ENCODE measurements around the gene ZG16.

ZG16 gene

DNA sequence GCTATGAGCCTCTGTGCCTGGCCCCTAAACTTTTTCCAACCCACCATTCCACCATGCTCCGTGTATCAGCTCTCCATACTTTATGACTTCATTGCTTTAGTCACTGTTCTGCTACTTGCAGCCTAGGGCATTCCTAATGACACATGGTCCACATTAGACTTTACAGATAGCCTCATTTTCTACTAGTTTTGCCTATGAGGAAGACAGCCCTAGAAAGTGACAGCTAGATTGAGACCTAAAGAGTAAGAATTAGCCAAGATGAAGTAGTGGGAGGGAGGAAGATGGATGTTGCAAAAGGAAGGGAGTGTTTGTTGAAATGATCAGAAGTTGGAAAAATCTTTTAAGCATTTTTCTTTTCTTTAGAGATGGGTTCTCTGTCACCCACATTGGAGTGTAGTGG lies 43.3 kb upstream of the ZG16 start:
- H3K27ac ChIP-seq (ENCODE audit: low read length), result no peak overlapping the region
- TF ChIP-seq, protein P1, sequence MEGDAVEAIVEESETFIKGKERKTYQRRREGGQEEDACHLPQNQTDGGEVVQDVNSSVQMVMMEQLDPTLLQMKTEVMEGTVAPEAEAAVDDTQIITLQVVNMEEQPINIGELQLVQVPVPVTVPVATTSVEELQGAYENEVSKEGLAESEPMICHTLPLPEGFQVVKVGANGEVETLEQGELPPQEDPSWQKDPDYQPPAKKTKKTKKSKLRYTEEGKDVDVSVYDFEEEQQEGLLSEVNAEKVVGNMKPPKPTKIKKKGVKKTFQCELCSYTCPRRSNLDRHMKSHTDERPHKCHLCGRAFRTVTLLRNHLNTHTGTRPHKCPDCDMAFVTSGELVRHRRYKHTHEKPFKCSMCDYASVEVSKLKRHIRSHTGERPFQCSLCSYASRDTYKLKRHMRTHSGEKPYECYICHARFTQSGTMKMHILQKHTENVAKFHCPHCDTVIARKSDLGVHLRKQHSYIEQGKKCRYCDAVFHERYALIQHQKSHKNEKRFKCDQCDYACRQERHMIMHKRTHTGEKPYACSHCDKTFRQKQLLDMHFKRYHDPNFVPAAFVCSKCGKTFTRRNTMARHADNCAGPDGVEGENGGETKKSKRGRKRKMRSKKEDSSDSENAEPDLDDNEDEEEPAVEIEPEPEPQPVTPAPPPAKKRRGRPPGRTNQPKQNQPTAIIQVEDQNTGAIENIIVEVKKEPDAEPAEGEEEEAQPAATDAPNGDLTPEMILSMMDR (IDR thresholded peaks at IDR 0.05; ENCODE audit: low read depth, low read length), result no peak
- peaks cover 35% of the 10 kb centered on the region for H3K4me1 ChIP-seq (ENCODE audit: low read length)

DNA sequence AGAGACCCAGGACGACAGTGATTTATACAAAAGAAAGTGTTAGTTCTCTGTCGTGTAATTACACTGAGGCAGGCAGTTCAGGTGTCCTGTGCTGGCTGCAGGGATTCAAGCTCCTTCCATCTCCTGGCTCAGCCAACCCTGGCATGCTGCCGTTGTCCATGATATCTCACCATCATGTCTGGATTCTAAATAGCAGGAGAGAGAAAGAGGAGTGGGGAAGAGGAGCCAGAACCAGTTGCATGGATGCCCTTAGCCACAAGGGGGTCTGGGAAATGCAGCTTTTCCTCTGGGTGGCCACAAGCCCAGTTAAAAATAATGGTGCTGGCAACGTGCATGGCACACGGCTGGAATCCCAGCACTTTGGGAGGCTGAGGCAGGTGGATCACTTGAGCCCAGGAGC lies 41.9 kb upstream of the ZG16 start:
- Histone ChIP-seq H3K9me3 (ENCODE audit: insufficient read depth, low read length) (no peaks in the 10 kb centered on the region), H3K4me2 (ENCODE audit: low read length) (no peak overlapping the region), H3K27ac (ENCODE audit: low read length) (no peak overlapping the region), H2AFZ (ENCODE audit: low read depth, low read length) (no peak overlapping the region), H3K9ac (ENCODE audit: low read length) (no peak overlapping the region), H3K4me3 (ENCODE audit: low read length) (no peak overlapping the region), H3K4me1 (ENCODE audit: low read length) (peaks cover 29% of the 10 kb centered on the region), H3K27me3 (ENCODE audit: low read depth, low read length) (no peaks in the 10 kb centered on the region), H3K36me3 (replicated peaks; ENCODE audit: low read depth, low read length) (no peaks in the 10 kb centered on the region), H4K20me1 (ENCODE audit: insufficient read depth, low read length) (no peaks in the 10 kb centered on the region), H3K79me2 (ENCODE audit: low read length) (no peaks in the 10 kb centered on the region)
- TF ChIP-seq EZH2phosphoT487 (IDR thresholded peaks at IDR 0.05; ENCODE audit: low read depth), result no peak
- TF ChIP-seq, protein P1 (IDR thresholded peaks at IDR 0.05; ENCODE audit: low read depth, low read length), result no peak

More for the DNA sequence above, 43.3 kb upstream of the ZG16 start:
- Histone ChIP-seq H3K9ac (ENCODE audit: low read length) (no peak overlapping the region), H3K4me3 (ENCODE audit: low read length) (no peak overlapping the region), H3K79me2 (ENCODE audit: low read length) (no peaks in the 10 kb centered on the region), H3K36me3 (replicated peaks; ENCODE audit: low read depth, low read length) (no peaks in the 10 kb centered on the region), H3K9me3 (ENCODE audit: insufficient read depth, low read length) (no peaks in the 10 kb centered on the region), H3K4me2 (ENCODE audit: low read length) (no peak overlapping the region), H3K27me3 (ENCODE audit: low read depth, low read length) (no peaks in the 10 kb centered on the region), H2AFZ (ENCODE audit: low read depth, low read length) (no peak overlapping the region), H4K20me1 (ENCODE audit: insufficient read depth, low read length) (no peaks in the 10 kb centered on the region)

DNA sequence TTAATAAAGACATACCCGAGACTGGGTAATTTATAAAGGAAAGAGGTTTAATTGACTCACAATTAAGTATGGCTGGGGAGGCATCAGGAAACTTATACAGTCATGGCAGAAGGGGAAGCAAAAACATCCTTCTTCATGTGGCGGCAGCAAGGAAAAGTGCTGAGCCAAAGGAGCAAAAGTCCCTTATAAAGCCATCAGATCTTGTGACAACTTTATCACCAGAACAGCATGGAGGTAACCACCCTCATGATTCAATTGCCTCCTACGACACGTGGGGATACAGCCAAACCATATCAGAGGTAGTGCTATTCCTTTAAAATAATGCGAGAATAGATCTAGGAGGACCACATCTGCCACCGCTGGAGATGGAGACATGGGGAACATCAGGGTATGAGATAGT lies 41.3 kb upstream of the ZG16 start:
- H3K4me2 ChIP-seq (ENCODE audit: low read length), result no peak overlapping the region
- H3K79me2 ChIP-seq (ENCODE audit: low read length), result no peaks in the 10 kb centered on the region
- H3K4me1 ChIP-seq (ENCODE audit: low read length), result peaks cover 24% of the 10 kb centered on the region
- TF ChIP-seq EZH2phosphoT487 (IDR thresholded peaks at IDR 0.05; ENCODE audit: low read depth), result no peak
- TF ChIP-seq, protein P1 (IDR thresholded peaks at IDR 0.05; ENCODE audit: low read depth, low read length), result no peak
- H3K27me3 ChIP-seq (ENCODE audit: low read depth, low read length), result no peaks in the 10 kb centered on the region
- H3K9me3 ChIP-seq (ENCODE audit: insufficient read depth, low read length), result no peaks in the 10 kb centered on the region
- H3K36me3 ChIP-seq (replicated peaks; ENCODE audit: low read depth, low read length), result no peaks in the 10 kb centered on the region
- no peak overlapping the region for H3K27ac ChIP-seq (ENCODE audit: low read length)
- H4K20me1 ChIP-seq (ENCODE audit: insufficient read depth, low read length), result no peaks in the 10 kb centered on the region
- H2AFZ ChIP-seq (ENCODE audit: low read depth, low read length), result no peak overlapping the region
- H3K9ac ChIP-seq (ENCODE audit: low read length), result no peak overlapping the region
- H3K4me3 ChIP-seq (ENCODE audit: low read length), result no peak overlapping the region

DNA sequence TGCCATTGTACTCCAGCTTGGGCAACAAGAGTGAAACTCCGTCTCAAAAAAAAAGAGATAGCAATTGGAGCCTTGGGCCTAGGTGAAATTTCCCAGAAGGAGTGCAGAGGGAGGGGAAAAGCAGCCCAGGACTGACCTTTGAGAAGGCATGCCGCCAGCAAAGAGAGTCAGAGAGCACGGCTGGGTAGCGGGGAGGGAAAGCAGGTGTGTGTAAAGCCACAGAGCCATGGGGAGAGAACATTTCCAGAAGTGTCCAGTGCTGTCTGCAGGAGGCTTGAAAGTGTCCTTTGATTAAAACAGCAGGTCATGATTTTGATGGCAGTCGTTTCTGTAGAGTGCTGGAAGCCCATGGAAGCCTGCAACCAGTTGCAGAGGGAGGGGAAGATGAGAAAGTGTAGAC lies 40.3 kb upstream of the ZG16 start:
- TF ChIP-seq, protein P1 (IDR thresholded peaks at IDR 0.05; ENCODE audit: low read depth, low read length), result no peak
- no peak for TF ChIP-seq EZH2phosphoT487 (IDR thresholded peaks at IDR 0.05; ENCODE audit: low read depth)
- Histone ChIP-seq H4K20me1 (ENCODE audit: insufficient read depth, low read length) (no peaks in the 10 kb centered on the region), H3K36me3 (replicated peaks; ENCODE audit: low read depth, low read length) (no peaks in the 10 kb centered on the region), H3K4me3 (ENCODE audit: low read length) (no peak overlapping the region), H3K9me3 (ENCODE audit: insufficient read depth, low read length) (no peaks in the 10 kb centered on the region), H3K9ac (ENCODE audit: low read length) (no peak overlapping the region), H3K4me2 (ENCODE audit: low read length) (no peak overlapping the region; the same call in 1 of the 2 replicates), H2AFZ (ENCODE audit: low read depth, low read length) (no peak overlapping the region), H3K4me1 (ENCODE audit: low read length) (peaks cover 17% of the 10 kb centered on the region), H3K79me2 (ENCODE audit: low read length) (no peaks in the 10 kb centered on the region), H3K27ac (ENCODE audit: low read length) (no peak overlapping the region), H3K27me3 (ENCODE audit: low read depth, low read length) (no peaks in the 10 kb centered on the region)
